DMS114 treated with DMSO at 0.1 percent for 48 hours (cell line): Measurements from ENCODE around the gene ETV7.

Experiments used
- DNase-seq: peaks from one replicate; lab custom pipeline; 2025; ENCODE audit not compliant: unreplicated experiment; lab: John Stamatoyannopoulos, UW

ETV7 gene

DNA sequence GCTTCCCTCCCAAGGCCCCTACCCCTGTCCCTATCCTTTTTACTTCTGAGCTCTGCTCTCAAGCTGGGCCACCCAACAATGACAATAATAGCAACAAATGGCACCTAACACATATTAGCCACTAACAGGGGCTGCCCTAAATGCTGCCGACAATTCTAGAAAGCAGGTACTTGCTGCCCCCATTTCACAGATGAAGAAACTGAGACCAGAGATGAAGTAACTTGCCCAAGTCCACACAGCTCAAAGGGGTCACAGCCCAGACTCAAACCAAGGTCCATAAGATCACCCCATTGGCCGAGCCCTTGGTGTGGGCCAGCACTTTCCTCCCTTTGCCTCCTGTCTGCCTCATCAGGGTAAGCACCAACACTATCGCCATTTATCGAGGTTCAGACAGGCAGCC lies 62.8 kb downstream of the ETV7 start:
- DNase-seq, result no peak

DNA sequence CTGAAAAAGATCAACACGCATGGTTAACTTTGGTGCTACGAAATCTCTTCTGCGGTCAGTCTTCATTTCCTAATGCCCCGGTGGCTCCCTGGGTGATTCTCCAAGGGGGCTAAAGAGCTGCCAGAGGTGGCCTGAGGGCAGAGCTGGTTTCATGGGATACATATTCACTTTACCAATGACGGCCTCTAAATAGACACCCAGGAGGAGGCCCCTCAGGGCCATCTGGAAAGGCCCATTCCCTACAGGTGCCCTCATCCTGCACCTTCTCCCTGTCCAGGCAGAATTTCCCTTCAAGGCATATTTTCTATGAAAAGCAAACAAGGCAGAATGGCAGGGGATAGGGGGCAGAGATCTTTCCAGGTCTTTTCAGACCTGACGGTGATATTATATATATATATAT lies 63.3 kb downstream of the ETV7 start:
- no peak for DNase-seq

DNA sequence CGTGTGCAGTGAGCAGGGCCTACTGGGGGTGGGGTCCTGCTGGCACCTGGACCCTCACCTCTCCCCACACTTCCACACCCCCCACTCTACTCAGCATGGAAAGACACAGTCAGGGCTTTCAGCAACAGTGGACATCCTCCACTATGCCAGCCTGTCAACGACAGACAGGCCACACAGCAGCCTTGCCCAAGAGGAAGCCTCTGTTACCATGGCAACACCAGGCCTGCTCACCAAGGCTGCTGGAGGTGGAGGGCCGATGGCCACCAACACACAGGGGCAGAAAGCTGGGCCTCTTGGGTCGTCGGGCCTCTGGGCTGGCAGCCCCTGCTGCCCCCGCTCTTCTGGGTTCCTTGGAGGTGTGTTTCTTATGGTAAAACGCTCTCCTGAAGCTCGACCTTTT lies 64.4 kb downstream of the ETV7 start:
- DNase-seq, result no peak

DNA sequence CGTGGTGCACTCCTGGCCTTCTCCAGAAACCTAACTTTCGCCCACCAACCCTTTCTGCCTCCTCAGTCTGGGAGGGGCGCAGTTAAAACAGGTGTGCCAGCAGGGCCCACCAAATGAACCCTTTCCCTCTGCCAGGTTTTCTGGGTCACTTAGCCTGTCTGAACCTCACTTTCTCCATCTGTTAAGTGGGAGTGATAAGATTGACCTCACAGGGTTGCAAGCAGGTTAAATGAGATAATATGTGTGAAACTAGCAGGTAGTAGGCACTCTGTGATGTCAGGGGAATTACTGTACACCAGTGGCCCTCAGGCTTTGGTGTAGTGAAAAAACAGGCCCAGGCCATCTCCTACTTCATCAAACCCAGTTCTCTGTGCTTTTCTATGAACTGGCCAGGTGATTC lies 64.9 kb downstream of the ETV7 start:
- no peak for DNase-seq

DNA sequence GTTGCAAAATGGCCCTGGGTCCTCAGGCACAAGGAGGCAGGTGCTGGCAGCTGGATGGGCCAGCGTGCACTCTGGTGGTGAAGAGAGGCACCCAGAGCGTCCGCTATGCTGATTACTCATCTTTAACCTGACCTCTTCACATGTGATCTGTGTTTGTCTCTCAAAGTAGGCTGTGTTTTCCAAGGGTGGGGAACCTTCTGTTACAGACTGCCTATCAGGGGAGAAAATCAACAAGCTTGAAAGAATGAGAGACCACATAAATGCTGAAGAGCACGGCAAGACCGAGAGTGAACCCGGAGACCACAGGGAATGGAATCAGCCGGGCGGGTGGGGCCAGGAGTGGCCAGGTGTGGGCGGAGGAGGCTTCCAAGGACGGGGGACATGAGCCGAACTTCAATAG lies 67.0 kb downstream of the ETV7 start:
- DNase-seq, result no peak

DNA sequence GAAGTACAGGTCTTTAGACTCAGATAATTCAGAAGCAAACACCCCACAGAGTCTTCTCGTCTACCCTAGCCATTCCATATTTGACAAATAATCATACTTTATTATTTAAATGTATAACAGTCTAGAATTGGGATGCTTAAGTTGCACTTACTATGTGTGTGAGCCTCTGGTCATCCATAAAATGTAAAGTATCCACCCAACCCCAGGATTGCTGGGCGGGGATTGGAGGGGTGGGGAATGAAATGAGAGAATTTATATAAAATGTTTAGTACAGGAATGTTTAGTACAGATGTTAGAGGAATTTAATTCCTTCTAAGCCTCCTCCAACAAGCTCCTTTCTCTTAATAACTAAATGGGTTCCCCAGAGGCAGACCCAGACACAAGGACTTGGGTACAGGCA lies 67.6 kb downstream of the ETV7 start:
- no peak for DNase-seq

DNA sequence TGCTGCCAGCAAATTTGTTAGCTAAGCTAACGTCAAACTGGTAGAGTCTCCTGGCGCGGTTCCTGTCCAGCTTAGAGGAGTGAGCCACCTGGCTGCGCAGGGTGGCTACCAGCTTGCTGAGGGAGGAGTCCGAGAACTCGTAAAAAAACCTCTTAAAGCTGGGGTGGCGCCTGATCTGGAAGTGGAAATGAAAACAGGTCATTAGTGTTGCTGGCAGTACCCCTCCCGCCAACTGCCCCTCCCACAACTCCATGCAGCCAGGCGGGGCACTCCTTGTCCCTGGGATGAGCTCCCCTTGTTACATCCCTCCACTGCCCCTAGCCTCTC lies 68.1 kb downstream of the ETV7 start:
- no peak for DNase-seq

DNA sequence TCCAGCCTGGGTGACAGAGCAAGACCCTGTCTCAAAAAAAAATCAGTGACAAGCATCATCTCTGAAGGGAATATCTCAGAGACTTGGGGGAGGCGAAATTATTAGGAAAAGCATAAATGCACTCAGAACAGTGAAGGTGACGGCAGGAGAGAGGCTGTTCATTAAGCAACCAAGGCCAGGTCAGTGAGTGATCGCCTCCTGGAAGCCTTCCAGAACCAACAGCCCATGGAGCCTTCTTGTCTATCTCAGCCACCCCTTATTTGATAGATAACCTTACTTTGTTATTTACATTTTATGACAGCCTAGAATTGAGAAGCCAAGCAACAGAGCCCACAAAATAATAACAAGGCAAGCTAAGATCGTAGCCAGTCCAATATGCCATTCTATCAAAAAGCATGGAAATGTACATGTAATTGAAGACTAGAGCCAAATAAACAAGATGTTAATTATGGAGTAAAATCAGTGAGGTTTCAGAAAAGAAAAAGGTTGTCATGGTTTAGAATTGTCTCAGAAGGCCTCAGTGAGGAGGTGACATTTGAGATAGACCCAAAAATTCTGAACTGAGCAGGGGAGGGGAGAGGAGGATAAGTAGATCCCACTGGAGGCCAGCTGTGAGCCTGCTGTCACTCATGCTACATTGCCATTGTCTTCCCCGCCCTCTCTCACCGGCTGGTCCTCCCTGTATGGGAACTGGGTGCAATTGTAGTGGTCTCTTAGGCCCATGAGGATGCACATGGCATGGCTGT lies 68.6 kb downstream of the ETV7 start:
- no peak for DNase-seq

DNA sequence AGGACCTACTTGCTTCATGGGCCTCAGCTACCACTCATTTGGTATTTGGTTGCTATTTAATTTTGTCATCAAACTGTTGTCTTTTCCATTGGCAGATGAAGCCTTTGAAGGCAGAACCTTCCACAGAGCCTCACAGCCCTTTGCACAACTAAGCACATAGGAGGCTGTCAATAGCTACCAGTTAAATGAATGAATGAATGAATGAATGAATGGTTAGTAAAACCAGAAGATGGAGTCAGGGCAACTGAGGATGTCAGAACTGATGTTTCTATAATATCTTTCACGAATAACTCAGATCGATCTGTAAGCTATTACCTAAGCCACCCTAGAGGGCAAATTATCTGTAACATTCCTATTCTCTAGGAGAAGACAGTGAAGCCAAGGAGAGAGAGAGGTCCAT lies 69.8 kb downstream of the ETV7 start:
- no peak for DNase-seq
